SK-N-MC (cell line): ENCODE data around the gene MAN2B2.

Experiments
- EZH2 ChIP-seq: fragments of 200-600 bp; sonication (generic); IDR thresholded peaks from one replicate; pipeline ENCODE4 v1.6.1; 2017; ENCODE audit warnings: antibody characterized with exemption
- FOXP2 ChIP-seq: optimal IDR thresholded peaks from 2 replicates; pipeline ENCODE3; 2011; ENCODE audit warnings: mild to moderate bottlenecking, moderate library complexity; ENCODE audit not compliant: insufficient read depth; ENCODE audit errors: extremely low read length, control extremely low read depth
- POLR2AphosphoS5 ChIP-seq: IDR thresholded peaks from 2 replicates; pipeline ENCODE4 v1.6.1; 2012; ENCODE audit warnings: mild to moderate bottlenecking, low read depth, low read length, borderline replicate concordance

GRCh38 chr4:6584865-6585264 is 9.9 kb downstream of the MAN2B2 start:
- TF ChIP-seq POLR2AphosphoS5 (no peak), EZH2 (no peak), FOXP2 (no peak)
